A204.1 (cell line): ENCODE data around the gene MRGPRF.

Experiments used
- FAIRE-seq: peaks from 2 replicates; lab custom pipeline; 2012; peaks lifted over from hg19 to GRCh38; lab: Jason Lieb, UNC

MRGPRF gene

GRCh38 chr11:69022260-69022659, 9.2 kb upstream of the MRGPRF start:
- FAIRE-seq = no peak

- FAIRE-seq = no peak
These were observed 5.9 kb upstream of the MRGPRF start for GRCh38 chr11:69018924-69019323.

GRCh38 chr11:69017951-69018350, 4.9 kb upstream of the MRGPRF start:
- no peak for FAIRE-seq

GRCh38 chr11:69014898-69015549, 2.0 kb upstream of the MRGPRF start:
- FAIRE-seq = no peak

GRCh38 chr11:69014084-69014851, 1.2 kb upstream of the MRGPRF start:
- no peak for FAIRE-seq

GRCh38 chr11:69012092-69013008, 696 bp downstream of the MRGPRF start:
- FAIRE-seq = no peak

GRCh38 chr11:69011624-69012091, 1.4 kb downstream of the MRGPRF start:
- FAIRE-seq = no peak

- no peak for FAIRE-seq
These were observed 2.0 kb downstream of the MRGPRF start for GRCh38 chr11:69010964-69011623.

- no peak for FAIRE-seq
These were observed 2.6 kb downstream of the MRGPRF start for GRCh38 chr11:69010361-69010891.

GRCh38 chr11:69009441-69010211, 3.4 kb downstream of the MRGPRF start:
- FAIRE-seq = no peak

- no peak for FAIRE-seq
These were observed 4.2 kb downstream of the MRGPRF start for GRCh38 chr11:69008737-69009440.

GRCh38 chr11:69007975-69008381, 5.1 kb downstream of the MRGPRF start:
- no peak for FAIRE-seq

- FAIRE-seq = no peak
These were observed 6.2 kb downstream of the MRGPRF start for GRCh38 chr11:69006816-69007215.

GRCh38 chr11:69005631-69006368, 7.2 kb downstream of the MRGPRF start:
- no peak for FAIRE-seq

GRCh38 chr11:69005183-69005630, 7.8 kb downstream of the MRGPRF start:
- FAIRE-seq = no peak

- no peak for FAIRE-seq
These were observed 8.4 kb downstream of the MRGPRF start for GRCh38 chr11:69004411-69005182.

GRCh38 chr11:69003866-69004367, 9.1 kb downstream of the MRGPRF start:
- FAIRE-seq = no peak

- FAIRE-seq = no peak
These were observed 9.7 kb downstream of the MRGPRF start for GRCh38 chr11:69003301-69003865.
